CD4-positive, alpha-beta T cell treated with Interleukin-1 beta for 1 hour (primary cell): ENCODE data around the gene SLC35F5.
"Not testable (repeated sequence)": the region's sequence is repeated elsewhere in the genome, so short reads cannot be mapped to it uniquely, and the experiment has no call there.

ENCODE experiments used
- DNase-seq, 2 donors: peaks; one replicate each; pipeline ENCODE4 v3.0.0-alpha.2; 2020 to 2022

Gene SLC35F5

DNA sequence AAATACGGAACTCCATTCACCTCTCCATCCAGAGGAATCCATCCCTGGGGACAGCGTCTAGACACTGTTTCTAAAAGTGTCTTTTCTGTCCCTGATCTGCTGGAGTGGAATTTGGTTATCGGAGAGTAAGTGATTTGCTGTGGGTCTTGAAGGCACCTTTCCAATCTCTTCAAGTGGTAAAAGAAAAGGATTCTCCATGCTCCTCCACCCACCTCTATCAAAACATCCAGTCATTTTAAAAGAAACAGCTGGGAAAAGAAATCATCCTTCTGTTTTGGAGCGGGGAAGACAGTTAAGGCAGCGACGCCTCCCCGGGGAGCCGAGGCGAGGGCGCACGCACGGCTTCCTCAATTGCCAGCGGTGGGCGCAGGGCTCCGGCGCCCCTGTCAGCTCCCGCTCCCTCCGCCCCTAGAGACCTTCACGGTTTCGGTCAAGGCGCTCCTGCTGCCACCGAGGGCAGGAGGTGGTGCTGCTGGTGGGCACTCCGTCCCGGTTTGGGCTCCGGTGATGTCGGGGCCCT is 547 bp downstream of the SLC35F5 start:
- peak in 1 of 2 donors; percentile 57 for DNase-seq

DNA sequence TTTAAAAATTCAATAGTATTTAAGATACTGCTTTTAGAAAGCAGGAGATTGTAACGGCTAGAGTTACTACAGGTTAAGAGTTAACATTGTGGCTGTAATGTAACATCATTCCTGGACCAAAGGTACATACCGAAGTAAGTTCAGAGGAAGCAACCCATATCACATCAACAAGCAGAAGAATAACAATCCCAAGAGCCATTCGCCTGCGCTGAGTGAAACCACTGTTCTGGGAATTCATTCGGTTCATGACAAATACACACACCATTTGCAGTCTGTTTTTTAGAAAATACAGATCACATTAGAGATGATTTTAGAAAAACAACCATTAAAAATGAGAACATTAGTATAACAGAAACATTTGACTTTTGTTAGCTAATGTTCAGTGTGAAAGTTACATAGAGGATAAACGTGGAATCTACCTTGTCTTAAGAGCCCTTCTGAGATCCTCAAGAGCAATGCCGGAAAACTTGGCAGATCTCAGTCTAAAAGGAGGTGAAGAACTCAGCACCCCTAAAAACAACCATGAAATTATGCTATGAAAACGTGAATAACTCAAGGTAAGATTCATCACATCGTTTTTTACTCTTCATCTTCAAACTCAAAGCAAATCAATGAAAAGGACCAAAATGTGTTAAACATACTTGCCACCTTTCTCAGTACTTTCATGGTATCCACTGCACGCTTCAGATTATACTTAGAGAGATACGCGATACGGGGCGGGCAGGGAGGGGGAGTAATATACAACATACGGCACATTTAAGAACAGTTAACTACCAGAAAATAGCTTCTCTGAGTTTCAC is 1.2 kb downstream of the SLC35F5 start:
- DNase-seq, result peak in 1 of 2 donors; percentile 2

DNA sequence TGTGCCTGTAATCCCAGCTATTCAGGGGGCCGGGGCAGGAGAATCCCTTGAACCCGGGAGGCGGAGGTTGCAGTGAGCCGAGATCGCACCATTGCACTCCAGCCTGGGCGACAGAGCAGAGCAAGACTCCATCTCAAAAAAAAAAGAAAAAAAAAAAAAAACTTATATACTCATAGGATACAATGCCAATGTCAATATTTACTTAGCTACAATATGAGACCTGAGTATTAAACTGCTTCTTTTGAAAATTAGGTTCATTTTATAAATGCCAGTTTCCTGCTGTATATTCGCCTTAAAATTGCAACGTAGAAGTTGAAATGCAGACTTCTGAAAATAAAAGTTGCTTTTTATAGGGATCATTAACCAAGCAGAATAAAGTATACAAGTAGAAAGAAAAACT is 2.3 kb downstream of the SLC35F5 start:
- no peak for DNase-seq

DNA sequence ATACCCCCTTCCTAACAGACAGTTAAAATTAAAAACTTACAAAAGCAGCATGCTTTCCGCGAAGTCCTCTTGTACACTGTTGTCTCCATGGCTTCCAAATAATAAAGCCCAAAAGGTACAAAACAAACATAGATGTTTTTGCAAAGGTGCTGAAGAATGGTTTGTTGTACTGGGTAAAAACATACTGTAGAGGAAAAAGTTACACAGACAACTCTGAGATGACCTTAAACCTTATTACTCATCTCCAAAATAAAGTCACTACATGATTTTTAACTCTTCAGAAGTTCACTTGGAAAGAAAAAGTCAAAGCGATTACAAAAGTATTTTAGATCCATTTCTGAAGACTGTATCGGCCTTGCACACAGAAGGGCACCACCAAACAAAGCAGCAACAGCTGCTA is 6.1 kb downstream of the SLC35F5 start:
- no peak for DNase-seq

DNA sequence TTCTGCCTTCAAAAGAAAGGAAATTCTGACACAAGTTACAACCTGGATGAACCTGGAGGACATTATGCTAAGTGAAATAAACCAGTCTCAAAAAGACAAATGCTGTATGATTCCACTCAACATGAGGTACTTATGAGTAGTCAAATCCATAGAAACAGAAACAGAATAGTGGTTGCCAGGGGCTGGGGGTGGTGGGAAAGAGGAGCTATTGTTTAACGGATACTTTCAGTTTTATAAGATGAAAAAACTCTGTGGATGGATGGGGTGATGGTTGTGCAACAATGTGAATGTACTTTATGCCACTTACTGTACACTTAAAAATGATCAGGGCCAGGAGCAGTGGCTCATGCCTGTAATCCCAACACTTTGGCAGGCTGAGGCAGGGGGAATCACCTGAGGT is 15.4 kb downstream of the SLC35F5 start:
- no peak for DNase-seq

DNA sequence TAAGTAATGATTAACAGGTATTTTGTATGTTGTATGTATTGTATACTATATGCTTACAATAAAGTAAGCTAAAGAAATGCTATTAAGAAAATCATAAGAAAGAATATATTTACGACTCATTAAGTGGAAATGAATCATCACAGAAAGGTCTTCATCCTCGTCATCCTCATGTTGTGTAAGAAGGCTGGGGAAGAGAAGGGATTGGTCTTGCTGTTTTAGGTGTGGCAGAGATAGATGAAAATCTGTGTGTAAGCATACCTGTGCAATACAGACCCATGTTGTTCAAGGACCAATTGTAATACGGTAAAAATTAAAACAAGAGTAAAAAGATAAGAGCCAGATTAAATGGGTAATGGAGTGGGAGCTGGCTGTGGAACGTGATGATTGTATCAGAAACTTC is 16.6 kb downstream of the SLC35F5 start:
- DNase-seq, result no peak

DNA sequence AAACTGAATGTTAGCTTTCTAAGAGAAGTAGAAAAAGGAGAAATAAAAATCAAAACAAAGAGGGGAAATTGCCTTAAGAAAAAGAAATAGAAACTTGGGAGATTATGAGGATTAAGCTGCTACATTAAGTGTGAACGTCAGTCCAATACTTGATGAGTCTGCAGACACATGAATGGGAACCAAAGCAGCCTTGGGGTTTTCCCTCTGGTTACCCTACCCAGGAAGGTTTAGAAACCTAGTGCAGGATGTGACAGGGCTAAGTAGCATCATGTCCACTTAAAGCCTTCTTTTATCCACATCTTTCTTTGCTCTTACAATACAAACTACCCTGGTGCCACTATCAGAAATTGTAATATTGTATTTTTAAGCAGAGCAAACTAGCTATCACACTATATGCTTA is 22.3 kb downstream of the SLC35F5 start:
- DNase-seq, result no peak

DNA sequence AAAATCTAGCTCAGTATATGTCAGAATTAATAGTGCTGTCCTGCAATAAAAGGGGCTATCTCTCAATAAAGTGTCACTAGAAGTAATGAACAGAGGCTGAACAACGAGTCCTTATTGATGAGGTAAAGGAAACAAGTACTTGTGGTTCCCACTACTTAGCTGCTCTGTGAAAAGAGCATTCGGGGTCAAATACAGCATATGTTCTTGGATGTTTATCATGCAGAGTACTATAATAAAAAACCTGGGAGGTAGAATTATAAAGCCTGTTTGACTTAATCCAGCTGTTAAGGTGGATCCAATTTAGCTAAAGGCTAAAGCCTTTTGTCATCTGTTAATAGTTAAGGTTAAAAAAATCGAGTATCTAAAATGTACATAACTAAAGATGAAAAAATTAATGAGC is 32.4 kb downstream of the SLC35F5 start:
- DNase-seq, result no peak

DNA sequence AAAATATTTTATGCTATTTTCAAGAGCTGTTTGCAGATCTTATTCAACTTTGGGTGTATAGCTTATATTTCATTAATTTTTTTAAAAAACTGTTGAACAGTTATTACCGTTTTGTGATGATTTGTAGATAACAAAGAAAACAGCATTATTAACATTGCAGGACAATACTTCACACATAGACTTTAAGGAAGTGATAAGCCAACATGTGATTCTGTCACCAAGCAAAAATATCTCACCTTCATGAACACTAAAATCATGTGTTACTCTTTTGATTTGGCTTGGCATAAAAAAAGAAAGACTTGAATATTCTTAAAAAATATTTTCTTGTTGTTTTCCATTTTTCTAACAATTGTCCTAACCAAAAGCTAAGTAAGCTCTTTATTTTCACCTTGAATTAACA is 33.0 kb downstream of the SLC35F5 start:
- no peak for DNase-seq

DNA sequence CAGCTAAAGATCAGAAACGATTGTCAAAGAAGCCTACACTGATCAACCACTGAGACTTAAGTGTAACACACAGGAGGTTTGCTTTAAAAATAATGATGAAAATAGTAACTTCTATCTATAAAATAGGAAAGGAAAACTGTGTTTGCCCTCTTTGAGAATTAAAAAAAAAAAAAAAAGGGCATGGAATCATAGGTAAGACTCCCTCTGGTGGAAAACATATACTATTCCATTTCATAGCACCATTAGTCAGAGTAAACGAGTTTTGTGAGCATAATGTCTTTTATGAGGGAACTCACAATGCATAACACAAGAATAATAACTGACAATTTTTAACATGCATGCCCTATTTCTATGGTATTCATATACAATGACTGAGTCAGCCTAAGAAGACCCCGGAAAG is 36.3 kb downstream of the SLC35F5 start:
- no peak for DNase-seq

DNA sequence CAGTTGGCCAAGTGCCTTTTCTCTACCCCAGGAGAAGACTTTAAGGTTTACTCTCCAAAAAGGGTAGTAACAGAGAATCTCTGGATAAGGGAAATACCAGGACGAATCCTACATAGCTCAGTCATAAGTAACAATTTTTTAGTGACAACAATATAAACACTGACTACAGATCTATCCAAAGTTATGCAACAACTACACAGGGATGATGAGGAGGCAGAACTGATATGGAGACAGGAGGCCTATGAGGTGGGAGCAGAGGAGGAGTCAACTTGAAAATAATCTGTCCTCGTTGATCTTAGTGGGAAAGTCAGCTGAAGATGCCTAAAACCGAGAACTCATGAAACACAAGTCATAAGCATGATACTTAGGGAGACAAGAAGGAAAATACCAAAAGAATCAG is 40.2 kb downstream of the SLC35F5 start:
- no peak for DNase-seq

DNA sequence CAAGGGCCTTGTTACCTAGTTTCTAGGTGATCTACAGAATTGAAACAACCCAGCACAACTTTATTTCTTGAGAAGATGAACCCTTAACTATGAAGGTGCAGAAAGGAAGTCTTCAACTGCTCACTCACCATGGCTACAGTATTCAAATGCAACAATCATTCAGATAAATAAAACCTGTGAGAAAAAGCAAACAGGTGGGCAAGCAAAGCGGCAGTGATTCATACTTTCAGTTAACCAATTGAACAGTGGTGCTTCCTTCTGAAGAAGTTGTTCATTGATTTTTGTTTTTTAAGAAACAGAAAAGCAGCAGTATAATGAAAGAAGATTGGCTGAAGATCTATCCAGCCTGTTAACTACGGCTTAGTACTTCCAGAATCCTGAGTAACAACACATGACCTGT is 43.5 kb downstream of the SLC35F5 start:
- DNase-seq, result no peak

DNA sequence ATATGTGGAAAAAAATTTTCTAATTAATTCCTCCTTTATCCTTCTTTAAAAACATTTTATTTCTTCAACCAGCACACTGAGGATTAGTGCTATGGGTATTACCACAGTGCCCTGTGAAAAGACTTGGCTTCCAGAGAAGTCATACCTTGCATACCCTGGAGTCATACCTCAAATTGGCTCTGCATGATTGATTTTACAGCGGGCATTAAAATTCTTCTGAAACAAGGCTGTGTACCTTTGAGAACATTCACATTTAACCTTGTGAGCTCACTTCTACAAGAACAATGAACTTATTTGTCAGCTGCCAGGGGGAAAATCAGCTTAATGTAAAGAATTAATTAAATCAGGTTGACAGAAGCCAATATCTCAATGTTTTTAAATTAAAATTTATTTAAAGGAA is 44.6 kb downstream of the SLC35F5 start:
- DNase-seq, result no peak

DNA sequence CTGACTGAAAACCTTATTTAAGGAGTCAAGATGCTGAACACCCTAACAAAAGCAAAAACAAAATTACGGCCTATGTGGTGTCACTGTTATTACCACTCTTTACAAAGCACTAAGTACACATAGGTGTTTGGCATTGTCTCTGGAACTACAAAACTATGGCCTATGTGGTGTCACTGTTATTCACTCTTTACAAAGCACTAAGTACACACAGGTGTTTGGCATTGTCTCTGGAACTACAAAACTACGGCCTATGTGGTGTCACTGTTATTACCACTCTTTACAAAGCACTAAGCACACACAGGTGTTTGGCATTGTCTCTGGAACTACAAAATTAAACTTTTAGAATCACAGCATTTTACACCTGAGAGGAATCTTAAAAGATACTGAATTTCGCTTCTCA is 47.4 kb downstream of the SLC35F5 start:
- no peak for DNase-seq

DNA sequence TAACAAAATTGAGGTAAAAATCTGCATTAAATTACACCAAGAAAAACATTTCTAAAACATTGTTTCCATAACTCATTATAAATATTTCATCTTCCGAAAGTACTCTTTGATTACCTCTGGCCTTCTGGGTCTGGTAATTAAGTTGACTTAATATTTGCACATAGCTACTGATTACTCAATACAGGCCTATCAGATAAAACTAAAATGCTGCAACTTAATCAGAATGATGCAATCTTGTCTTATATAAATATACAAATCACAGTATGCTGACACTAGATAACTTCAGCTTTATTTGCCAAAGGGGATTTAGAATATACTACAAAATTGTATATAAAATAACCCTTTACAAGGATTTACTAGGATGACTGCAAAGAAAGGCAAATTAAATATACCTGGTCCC is 49.3 kb downstream of the SLC35F5 start:
- DNase-seq, result no peak

DNA sequence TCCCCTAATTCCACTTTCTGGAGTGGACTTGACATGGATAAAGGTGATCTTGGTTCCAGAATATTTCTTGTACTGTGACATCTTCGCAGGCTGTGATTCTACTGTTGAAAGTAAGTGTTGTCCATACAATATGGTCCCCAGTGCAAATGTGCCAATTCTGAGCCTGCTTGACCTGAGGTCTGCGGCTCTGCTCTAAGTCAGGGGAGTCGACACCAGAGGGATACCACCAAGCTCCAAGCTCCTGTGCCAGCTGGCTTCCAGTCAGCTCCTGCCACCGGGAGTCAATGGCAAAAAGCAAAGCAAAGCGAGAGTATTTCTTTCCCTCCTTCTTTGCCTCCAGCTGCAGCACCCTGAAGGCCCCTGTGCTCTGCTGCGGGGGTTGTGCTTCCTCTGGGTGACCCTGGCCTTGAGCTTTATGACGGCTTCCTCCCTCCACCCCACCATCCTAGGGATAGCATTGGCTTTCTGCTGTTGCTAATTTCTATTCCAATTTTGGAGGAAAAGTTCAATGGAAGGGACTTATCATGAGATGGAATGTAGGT is 50.4 kb downstream of the SLC35F5 start:
- DNase-seq, result no peak

DNA sequence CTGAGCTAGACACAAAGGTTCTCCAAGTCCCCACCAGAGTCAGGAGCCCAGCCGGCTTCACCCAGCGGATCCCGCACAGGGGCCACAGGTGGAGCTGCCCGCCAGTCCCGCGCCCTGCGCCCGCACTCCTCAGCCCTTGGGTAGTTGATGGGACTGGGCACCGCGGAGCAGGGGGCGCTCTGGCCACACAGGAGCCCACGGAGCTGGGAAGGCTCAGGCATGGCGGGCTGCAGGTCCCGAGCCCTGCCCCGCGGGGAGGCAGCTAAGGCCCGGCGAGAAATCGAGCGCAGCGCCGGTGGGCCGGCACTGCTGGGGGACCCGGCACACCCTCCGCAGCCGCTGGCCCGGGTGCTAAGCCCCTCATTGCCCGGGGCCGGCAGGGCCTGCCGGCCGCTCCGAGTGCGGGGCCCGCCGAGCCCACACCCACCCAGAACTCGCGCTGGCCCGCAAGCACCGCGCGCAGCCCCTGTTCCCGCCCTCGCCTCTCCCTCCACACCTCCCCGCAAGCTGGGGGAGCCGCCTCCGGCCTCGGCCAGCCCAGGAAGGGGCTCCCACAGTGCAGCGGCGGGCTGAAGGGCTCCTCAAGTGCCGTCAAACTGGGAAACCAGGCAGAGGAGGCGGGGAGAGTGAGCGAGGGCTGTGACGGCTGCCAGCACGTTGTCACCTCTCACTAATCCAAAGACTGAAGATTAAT is 52.0 kb downstream of the SLC35F5 start:
- DNase-seq, result not testable (repeated sequence)

DNA sequence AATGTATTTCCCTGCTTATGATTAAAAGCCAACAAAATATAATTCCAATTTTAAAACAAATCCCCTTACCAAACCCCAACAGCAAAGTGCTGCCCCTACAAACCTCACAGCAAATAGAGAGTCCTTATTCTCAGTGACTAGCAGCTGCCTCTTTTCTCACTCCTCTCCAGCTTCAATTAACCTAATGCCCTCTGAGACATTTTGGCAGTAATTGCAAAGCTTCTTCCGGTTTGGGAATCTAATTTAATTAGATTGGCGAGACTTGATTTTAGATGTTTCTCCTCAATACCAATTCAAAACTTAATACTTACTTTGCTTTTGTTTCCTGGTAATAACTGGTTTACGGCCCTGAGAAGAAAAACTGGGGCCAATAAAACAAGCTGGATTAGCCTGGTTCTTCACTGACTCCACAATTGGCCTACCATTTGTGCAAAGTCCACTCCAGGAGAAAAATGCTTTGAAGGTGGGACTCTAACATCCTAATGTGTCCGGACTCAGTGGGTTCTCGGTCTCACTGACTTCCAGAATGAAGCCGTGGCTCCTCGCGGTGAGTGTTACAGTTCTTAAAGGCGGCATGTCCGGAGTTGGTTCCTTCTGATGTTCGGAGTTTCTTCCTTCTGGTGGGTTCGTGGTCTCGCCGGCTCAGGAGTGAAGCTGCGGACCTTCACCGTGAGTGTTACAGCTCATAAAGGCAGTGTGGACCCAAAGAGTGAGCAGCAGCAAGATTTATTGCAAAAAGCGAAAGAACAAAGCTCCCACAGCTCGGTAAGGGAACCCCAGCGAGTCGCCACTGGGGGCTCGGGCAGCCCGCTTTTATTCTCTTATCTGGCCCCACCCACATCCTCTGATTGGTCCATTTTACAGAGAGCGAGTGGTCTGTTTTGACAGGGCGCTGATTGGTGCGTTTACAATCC is 52.8 kb downstream of the SLC35F5 start:
- no peak for DNase-seq

DNA sequence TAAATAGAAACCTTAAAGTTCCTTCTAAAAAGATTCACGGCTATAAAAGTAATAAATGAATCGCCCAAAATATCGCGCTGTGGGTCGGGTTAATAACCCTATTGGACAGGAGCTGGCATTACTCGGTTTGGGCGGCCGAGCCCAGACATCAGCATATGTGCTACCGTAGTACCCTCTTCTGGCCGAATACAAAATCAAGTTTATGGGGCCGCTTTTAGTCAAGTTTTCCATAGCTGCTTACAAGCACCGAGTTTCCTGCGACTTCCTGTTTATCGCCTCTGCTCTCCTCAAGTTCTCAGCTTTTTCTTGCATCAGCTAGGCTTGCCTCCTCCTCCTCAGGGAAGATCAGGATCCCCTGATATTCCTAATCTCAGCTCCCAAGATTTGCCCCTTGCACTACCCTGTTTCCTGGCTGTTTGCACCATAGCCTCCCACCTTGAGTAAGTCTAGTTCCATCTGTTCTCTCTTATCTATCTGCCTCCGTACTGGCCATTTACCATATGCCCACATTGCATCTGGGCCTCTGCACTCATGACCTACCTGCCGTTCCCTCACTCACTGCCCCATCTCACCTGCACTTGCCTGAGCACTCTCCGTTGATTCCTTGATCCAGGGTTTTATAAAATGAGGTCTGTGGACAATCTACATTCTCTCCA is 56.1 kb downstream of the SLC35F5 start:
- DNase-seq, result peak; percentile 58 to 64

DNA sequence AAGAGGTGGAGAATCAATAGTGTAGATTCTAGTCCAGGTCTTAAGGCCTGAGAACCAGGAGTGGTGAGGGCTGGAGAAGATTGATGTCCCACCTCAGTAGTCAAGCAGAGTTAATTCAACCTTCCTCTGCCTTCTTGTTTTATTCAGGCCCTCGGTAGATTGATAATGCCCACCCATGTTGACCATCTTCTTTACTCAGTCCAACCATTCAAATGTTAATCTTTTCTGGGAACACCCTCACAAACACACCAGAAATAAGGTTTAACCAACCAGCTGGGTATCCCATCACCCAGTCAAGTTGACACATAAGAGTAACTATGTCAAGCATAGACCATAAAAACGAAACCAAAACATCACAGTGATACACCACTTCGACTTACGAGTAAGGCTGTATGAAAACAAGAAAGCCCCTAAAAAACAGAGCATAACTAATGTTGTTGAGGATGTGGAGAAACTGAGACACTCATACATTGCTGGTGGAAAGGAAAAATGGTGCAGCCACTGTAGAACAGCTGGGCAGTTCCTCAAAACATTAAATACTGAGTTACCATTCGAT is 57.5 kb downstream of the SLC35F5 start:
- DNase-seq, result peak in 1 of 2 donors; percentile 17

DNA sequence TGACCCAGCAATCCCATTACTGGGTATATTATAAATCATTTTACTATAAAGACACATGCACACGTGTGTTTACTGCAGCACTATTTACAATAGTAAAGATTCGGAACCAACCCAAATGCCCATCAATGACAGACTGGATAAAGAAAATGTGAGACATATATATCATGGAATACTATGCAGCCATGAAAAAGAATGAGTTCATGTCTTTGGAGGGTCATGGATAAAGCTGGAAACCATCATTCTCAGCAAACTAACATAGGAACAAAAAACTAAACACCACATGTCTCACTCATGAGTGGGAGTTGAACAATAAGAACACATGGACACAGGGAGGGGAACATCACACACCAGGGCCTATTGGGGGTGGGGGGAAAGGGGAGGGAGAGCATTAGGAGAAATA is 58.2 kb downstream of the SLC35F5 start:
- not testable (repeated sequence) for DNase-seq

DNA sequence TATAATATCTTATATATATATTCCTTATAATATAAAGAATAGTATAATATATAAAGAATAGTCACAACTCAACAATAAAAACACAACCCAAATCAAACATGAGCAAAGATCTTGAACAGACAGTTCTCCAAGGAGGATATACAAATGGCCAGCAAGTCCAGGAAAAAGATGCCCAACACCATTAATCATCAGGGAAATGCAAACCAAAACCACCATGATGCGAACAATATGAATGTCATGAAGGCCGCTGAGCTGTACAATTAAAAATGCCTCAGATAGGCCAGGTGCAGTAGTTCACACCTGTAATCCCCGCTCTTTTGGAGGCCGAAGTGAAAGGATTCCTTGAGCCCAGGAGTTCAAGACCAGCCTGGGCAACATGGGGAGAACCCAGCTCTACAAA is 58.9 kb downstream of the SLC35F5 start:
- no peak for DNase-seq
